Lower leg skin (tissue), 3 donors: ENCODE measurements around the gene MYO1E.

Experiments used
- CTCF ChIP-seq, 3 donors: fragments of 450-650 bp; IDR thresholded peaks; one replicate each; pipeline ENCODE4 v1.5.1; 2016; ENCODE audit warnings: antibody characterized with exemption in 3 of 3, mild to moderate bottlenecking in 3 of 3, moderate library complexity in 2 of 3
- POLR2A ChIP-seq, 2 donors: fragments of 450-650 bp; IDR thresholded peaks; one replicate each; pipeline ENCODE4 v1.6.1; 2016 to 2017; ENCODE audit warnings: antibody characterized with exemption in 2 of 2, mild to moderate bottlenecking in 1 of 2, moderate library complexity in 1 of 2

GRCh38 chr15:59321000-59321689 lies 51.5 kb downstream of the MYO1E start:
- no peak for TF ChIP-seq CTCF (IDR thresholded peaks at IDR 0.05)
- no peak for TF ChIP-seq POLR2A (IDR thresholded peaks at IDR 0.05)
